CD1c-positive myeloid dendritic cell (primary cell): ENCODE measurements around the gene PTPRM.
"Not testable (repeated sequence)": the region's sequence is repeated elsewhere in the genome, so short reads cannot be mapped to it uniquely, and the experiment has no call there.

Experiments used
- DNase-seq: peaks from one replicate; pipeline ENCODE4 v3.0.0-alpha.2; 2016; ENCODE audit errors: extremely low spot score

The PTPRM gene

GRCh38 chr18:8045884-8046281, 478.8 kb downstream of the PTPRM start:
- DNase-seq: no peak

- DNase-seq: no peak
These were observed 479.3 kb downstream of the PTPRM start for GRCh38 chr18:8046441-8046840.

GRCh38 chr18:8049147-8049546, 482.0 kb downstream of the PTPRM start:
- no peak for DNase-seq

GRCh38 chr18:8050616-8051329, 483.7 kb downstream of the PTPRM start:
- DNase-seq: no peak

GRCh38 chr18:8051453-8051852, 484.3 kb downstream of the PTPRM start:
- no peak for DNase-seq

- no peak for DNase-seq
These were observed 485.2 kb downstream of the PTPRM start for GRCh38 chr18:8052237-8052701.

GRCh38 chr18:8056723-8057122, 489.6 kb downstream of the PTPRM start:
- DNase-seq: no peak

GRCh38 chr18:8063152-8063551, 496.0 kb downstream of the PTPRM start:
- DNase-seq: not testable (repeated sequence)

GRCh38 chr18:8063733-8064132, 496.6 kb downstream of the PTPRM start:
- DNase-seq: no peak

GRCh38 chr18:8065284-8065683, 498.2 kb downstream of the PTPRM start:
- DNase-seq: no peak

- no peak for DNase-seq
These were observed 498.7 kb downstream of the PTPRM start for GRCh38 chr18:8065773-8066172.

- no peak for DNase-seq
These were observed 502.6 kb downstream of the PTPRM start for GRCh38 chr18:8069708-8070107.

GRCh38 chr18:8073167-8073566, 506.1 kb downstream of the PTPRM start:
- no peak for DNase-seq

GRCh38 chr18:8080092-8080491, 513.0 kb downstream of the PTPRM start:
- DNase-seq: no peak

GRCh38 chr18:8081267-8081666, 514.2 kb downstream of the PTPRM start:
- no peak for DNase-seq

GRCh38 chr18:8081872-8082553, 514.9 kb downstream of the PTPRM start:
- no peak for DNase-seq

GRCh38 chr18:8084160-8084559, 517.0 kb downstream of the PTPRM start:
- DNase-seq: no peak

- DNase-seq: no peak
These were observed 521.5 kb downstream of the PTPRM start for GRCh38 chr18:8088626-8089025.

- no peak for DNase-seq
These were observed 523.9 kb downstream of the PTPRM start for GRCh38 chr18:8091035-8091434.

- no peak for DNase-seq
These were observed 528.9 kb downstream of the PTPRM start for GRCh38 chr18:8095947-8096570.

- no peak for DNase-seq
These were observed 530.3 kb downstream of the PTPRM start for GRCh38 chr18:8097399-8097798.

GRCh38 chr18:8097927-8098326, 530.8 kb downstream of the PTPRM start:
- DNase-seq: no peak

GRCh38 chr18:8106603-8107002, 539.5 kb downstream of the PTPRM start:
- no peak for DNase-seq
